ENCODE measurements around the gene OTX2.

Gene OTX2

GRCh38 chr14:56796259-56796658 lies 14.0 kb downstream of the OTX2 start:
- no peak for DNase-seq (ENCODE audit: low read depth)

DNA sequence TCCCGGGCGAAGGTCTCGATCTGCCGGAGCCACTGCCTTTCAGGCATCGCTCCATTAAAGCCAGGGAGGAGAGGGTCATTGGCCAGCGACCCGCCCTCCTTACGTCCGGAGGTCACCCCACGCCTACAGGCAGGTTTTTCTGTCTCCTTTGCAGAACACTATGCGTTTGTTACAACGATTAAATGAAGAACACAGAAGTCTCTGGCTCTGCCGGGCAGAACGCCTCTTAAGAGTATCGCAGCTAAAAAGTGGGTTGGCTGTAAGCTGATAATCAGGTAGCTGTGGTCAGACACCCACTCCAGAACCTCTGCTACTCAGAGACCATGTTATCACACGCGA lies 15.0 kb downstream of the OTX2 start:
- DNase-seq (ENCODE audit: low read depth), result no peak

GRCh38 chr14:56794557-56795283 lies 15.6 kb downstream of the OTX2 start:
- DNase-seq (ENCODE audit: low read depth), result no peak

GRCh38 chr14:56794088-56794556 lies 16.2 kb downstream of the OTX2 start:
- no peak for DNase-seq (ENCODE audit: low read depth)

DNA sequence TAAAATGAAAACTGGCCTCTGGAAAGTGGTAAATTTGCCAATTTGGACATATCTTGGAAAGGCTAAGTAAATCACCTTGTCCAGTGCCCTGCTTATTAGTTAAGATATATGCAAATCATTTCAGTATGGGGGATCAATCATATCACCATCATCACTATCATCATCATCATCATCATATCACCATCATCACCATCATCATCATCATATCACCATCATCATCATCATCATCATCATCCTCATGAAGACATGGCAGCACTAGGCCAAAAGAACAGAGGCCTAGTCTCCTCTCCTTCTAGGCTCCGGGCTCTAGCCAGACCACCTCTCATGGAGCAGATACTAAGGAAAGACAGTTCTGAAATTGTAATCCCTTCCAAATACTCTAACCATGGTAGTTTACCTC lies 20.3 kb downstream of the OTX2 start:
- DNase-seq (ENCODE audit: low read depth), result no peak

DNA sequence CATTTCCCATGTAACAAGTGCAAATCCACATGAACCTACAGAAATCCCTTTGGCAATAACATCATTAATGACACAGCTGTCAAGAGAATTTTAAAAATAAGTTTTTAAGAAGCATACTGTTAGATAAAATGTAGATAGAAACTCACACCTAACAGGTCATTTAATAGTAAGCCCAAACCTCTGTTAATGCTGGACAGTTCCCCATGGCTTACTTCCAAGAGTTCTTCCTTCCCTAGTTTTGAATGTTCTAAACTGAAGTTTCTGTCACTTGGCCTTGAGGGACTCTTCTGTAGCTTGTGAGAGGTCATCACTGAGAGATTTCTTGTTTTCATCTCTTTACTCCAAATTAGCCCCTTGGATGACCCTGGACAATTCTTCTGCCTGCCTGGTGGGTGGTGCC lies 22.7 kb downstream of the OTX2 start:
- DNase-seq (ENCODE audit: low read depth), result no peak

DNA sequence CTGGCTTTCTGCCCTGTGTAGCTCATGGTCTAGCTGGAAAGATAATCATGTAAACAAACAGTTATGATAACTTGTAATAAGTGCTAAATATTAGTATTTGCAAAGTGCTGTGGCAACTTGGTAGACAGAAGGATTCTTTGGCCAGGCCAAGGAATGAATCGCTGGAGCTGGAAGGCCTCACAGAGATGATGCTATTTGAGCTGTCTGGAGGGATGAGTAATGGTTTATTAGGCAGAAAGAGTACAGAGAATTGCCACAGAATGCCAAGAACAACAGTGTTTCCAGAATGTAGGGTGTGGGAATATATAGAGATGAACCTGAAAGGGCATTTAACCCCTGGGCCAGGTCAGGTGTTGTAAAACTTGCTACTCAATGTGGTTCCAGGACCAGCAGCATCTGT lies 27.6 kb downstream of the OTX2 start:
- DNase-seq (ENCODE audit: low read depth), result no peak

- DNase-seq (ENCODE audit: low read depth), result no peak
These were observed 35.8 kb downstream of the OTX2 start for GRCh38 chr14:56774503-56774902.

DNA sequence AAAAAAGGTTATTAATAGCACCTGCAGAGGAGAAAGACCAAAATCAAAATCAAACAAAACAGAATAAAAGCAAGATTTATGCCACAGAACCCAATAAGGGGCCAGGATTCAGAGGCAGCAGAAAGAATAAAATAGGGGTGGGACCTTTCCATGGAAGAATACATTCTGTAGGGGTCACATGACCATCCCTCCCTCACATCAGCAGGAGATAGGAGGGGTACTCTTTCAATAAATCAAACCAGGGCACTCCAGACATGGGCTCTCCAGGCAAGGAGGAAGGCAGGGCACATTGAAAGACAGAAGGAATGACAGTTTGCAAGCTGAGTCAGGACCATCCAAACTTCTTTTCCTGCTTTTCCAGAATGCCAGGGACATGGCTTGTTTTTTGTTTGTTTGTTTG lies 39.8 kb downstream of the OTX2 start:
- DNase-seq (ENCODE audit: low read depth), result no peak

DNA sequence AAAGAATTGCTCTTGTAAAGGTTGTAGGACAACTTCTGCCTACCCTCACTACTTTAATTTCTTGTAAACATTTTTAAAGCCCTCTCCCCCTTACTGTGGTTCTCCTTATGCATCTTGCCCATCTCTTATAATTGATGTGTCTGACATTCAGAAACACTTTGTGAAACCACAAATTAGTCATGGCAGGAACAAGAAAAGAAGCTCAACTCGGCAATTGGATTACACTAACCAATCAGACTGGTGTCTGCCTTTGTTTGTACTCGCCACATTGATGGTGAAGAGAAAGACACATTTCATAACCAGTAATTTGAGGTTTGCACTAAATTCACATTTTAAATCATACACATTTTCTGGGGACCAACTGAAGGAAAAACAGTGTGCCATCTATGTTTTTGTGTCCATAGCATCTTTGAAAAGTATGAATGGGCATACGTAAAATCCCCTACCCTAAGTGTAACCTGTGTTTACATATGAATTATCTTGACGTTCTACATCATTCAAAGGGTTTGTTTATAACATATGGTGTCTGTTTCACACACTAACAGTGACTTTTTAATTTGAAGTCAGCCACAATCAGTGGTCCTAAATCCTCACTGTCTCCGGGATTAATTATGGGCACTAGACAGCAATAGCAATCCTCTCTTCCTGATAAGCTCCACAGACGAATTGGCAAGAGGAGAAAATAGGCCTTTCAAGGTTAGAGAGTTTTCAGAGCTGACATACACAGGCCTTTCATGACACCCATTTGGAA lies 49.9 kb downstream of the OTX2 start:
- no peak for DNase-seq (ENCODE audit: low read depth)

DNA sequence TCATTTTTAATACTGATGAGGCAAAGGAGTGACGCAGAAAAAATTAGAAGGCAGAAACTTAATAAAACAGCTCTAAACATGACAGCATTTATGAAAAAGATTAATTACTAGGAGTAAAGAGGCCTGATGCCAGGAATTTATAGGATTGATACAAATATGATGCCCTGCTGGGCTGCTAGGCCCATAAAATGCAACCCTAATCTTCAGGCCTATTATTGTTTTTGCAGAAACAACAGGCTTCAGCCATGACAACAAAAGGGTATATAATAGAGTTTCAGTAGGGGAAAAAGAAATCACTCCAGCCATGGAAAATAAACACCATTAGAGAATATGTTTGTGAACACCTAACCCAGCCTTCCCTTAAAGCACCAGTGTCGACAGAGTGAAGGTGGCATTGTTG lies 50.6 kb downstream of the OTX2 start:
- no peak for DNase-seq (ENCODE audit: low read depth)

GRCh38 chr14:56759094-56759493 lies 51.2 kb downstream of the OTX2 start:
- DNase-seq (ENCODE audit: low read depth), result no peak

DNA sequence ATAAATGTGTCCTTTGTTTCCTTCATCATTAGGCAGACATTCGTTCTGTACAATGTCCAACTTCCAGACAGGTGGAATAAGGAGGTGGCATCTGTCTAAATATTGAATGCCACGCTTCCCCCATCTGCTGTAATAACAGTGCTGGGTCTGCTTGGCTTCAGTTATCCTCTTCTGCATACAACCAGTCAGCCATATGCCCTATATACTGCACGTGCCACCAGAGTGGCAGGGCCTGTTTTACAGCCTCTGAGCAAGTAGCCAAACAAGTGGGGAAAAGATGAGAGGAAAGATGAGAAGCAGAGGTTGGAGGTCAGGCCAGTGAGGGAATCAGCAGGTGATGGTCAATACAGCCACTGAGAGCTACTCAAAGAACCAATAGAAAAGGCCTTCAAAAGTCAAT lies 55.4 kb downstream of the OTX2 start:
- no peak for DNase-seq (ENCODE audit: low read depth)

- DNase-seq (ENCODE audit: low read depth), result no peak
These were observed 56.9 kb downstream of the OTX2 start for GRCh38 chr14:56753396-56753795.

- no peak for DNase-seq (ENCODE audit: low read depth)
These were observed 57.9 kb downstream of the OTX2 start for GRCh38 chr14:56752428-56752827.

- no peak for DNase-seq (ENCODE audit: low read depth)
These were observed 58.8 kb downstream of the OTX2 start for GRCh38 chr14:56751471-56751870.

Measured in activated T-cell treated with anti-CD3 and anti-CD28 coated beads for 1 hour (primary cell).